Endodermal cell (in vitro differentiated cells): Measurements from ENCODE around the gene PPIB. TPM values are rescaled to one million over a fixed set of nuclear protein-coding genes. Genes with fewer than 3 reads are reported as not detected.

Experiments
- DNase-seq: peaks from one replicate; pipeline ENCODE4 v3.0.0-alpha.2; 2017
- H3K27ac ChIP-seq: 2 replicates; pipeline ENCODE4 v1.5.1; 2013; ENCODE audit warnings: mild to moderate bottlenecking, low read depth, low read length, moderate library complexity
- H3K27me3 ChIP-seq: 2 replicates; pipeline ENCODE4 v1.6.1; 2013; ENCODE audit warnings: mild to moderate bottlenecking, low read length, moderate library complexity; ENCODE audit not compliant: insufficient read depth, control insufficient read depth, poor library complexity, severe bottlenecking
- H3K36me3 ChIP-seq: 2 replicates; pipeline ENCODE4 v1.7.0; 2013; ENCODE audit warnings: mild to moderate bottlenecking, low read length, moderate library complexity; ENCODE audit not compliant: control insufficient read depth, insufficient read depth
- H3K4me1 ChIP-seq: one replicate; pipeline ENCODE4 v1.7.0; 2013; ENCODE audit warnings: low read length; ENCODE audit not compliant: control insufficient read depth, insufficient read depth
- H3K4me3 ChIP-seq: 2 replicates; pipeline ENCODE4 v1.5.1; 2013; ENCODE audit warnings: mild to moderate bottlenecking, low read length, moderate library complexity
- H3K9ac ChIP-seq: 2 replicates; pipeline ENCODE4 v1.6.1; 2013; ENCODE audit warnings: mild to moderate bottlenecking, low read length, moderate library complexity; ENCODE audit not compliant: poor library complexity, severe bottlenecking; ENCODE audit errors: extremely low read depth
- H3K9me3 ChIP-seq: 2 replicates; pipeline ENCODE4 v1.6.1; 2013; ENCODE audit warnings: mild to moderate bottlenecking, low read length, moderate library complexity; ENCODE audit not compliant: control insufficient read depth
- H3K27ac Mint-ChIP-seq: 2 replicates; pipeline ENCODE4 v1.8.0; 2020; ENCODE audit warnings: mixed read lengths
- H3K27me3 Mint-ChIP-seq: 2 replicates; pipeline ENCODE4 v1.8.0; 2021; ENCODE audit warnings: mild to moderate bottlenecking, mixed read lengths; ENCODE audit not compliant: insufficient read depth
- H3K36me3 Mint-ChIP-seq: 2 replicates; pipeline ENCODE4 v1.8.0; 2020; ENCODE audit warnings: low read depth, mixed read lengths
- H3K4me1 Mint-ChIP-seq: 2 replicates; pipeline ENCODE4 v1.8.0; 2020; ENCODE audit warnings: mixed read lengths
- H3K4me3 Mint-ChIP-seq: 2 replicates; pipeline ENCODE4 v1.8.0; 2020; ENCODE audit warnings: mild to moderate bottlenecking, moderate library complexity, mixed read lengths
- H3K9me3 Mint-ChIP-seq: 2 replicates; pipeline ENCODE4 v1.8.0; 2020; ENCODE audit warnings: mild to moderate bottlenecking, mixed read lengths
- CTCF ChIP-seq: fragments of 200-600 bp; sonication (generic); conservative IDR thresholded peaks from 2 replicates; pipeline ENCODE4 v1.5.0; 2021; ENCODE audit warnings: antibody characterized with exemption, mild to moderate bottlenecking
- WGBS, 2 experiments: methylation state at CpG; one replicate each; pipeline versions ENCODE4 v1.1.5 to v1.1.7; 2013; ENCODE audit warnings: missing lambda C conversion rate in 2 of 2, mixed read lengths in 1 of 2; ENCODE audit not compliant: insufficient coverage in 1 of 2, insufficient read length in 1 of 2; 5-methylcytosine and 5-hydroxymethylcytosine counted together
- total RNA-seq, 2 donors: library from RNA; stranded (reverse); fragmentation: NEBNext Ultra II Directional in 1 of 2; extraction: Animal tissue kit (Norgen Biotek cat#: 25700) in 1 of 2; gene quantifications; 2 replicates in 1 of 2; 3 replicates in 1 of 2; pipeline ENCODE4 v1.2.1, GENCODE V29; 2021

PPIB gene
- total RNA-seq, 2 donors from 2014 or later = 551 to 652 TPM

- Histone ChIP-seq H3K4me1 (peaks cover 6% of the 10 kb centered on the region), H3K27ac (no peak overlapping the region), H3K36me3 (peaks cover 53% of the 10 kb centered on the region), H3K9ac (no peak overlapping the region), H3K27me3 (peaks cover 8% of the 10 kb centered on the region), H3K9me3 (no peaks in the 10 kb centered on the region), H3K4me3 (no peak overlapping the region)
- Mint-ChIP-seq H3K9me3 (no peaks in the 10 kb centered on the region), H3K27me3 (peaks cover 10% of the 10 kb centered on the region), H3K36me3 (peaks cover 61% of the 10 kb centered on the region), H3K27ac (no peak overlapping the region), H3K4me3 (no peak overlapping the region), H3K4me1 (peaks cover 20% of the 10 kb centered on the region)
- TF ChIP-seq CTCF = no peak
- DNase-seq = no peak
- WGBS, 2 experiments = 100% methylated on average over 1 of the region's 1 CpG; no CpG with 5 or more reads in 1 of the 2 experiments
Observed at GRCh38 chr15:64157599-64158125, 5.2 kb downstream of the PPIB start.

DNA sequence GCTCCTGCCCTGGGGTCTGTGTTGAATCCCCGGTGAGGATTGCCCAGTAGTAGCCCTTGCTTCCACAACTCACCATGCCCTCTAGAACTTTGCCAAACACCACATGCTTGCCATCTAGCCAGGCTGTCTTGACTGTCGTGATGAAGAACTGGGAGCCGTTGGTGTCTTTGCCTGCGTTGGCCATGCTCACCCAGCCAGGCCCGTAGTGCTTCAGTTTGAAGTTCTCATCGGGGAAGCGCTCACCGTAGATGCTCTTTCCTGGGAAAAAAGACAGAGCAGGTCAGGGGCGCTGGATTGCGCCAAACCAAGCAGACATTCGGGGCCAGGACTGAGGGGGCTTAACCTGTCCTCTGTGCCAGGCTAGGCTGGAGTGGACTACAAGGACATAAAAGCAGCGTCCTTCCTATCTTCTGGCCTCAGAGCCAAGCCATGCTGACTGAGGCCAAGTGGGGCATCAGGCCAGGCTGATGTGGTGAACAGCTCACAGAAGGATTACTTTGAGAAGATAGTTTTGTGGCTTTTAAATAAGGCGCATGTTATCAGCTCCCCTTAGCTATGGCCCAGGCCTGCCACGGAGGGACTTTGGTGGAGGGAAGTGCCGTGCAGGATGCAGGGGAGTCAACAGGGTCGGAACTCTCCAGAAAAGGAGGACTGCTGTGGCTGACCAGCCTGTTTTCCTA is 6.0 kb downstream of the PPIB start:
- DNase-seq = no peak
- Mint-ChIP-seq H3K4me3 (no peak overlapping the region), H3K4me1 (peaks cover 16% of the 10 kb centered on the region), H3K27ac (peak overlapping the region; percentile 10), H3K27me3 (peaks cover 16% of the 10 kb centered on the region), H3K36me3 (peaks cover 57% of the 10 kb centered on the region), H3K9me3 (no peaks in the 10 kb centered on the region)
- H3K4me3 ChIP-seq = no peak overlapping the region
- H3K9ac ChIP-seq = no peak overlapping the region
- H3K27ac ChIP-seq = no peak overlapping the region
- no peak for TF ChIP-seq CTCF
- 96% methylated on average over 10 to 16 of the region's 16 CpGs for WGBS, 2 experiments
- H3K4me1 ChIP-seq = peaks cover 6% of the 10 kb centered on the region
- H3K27me3 ChIP-seq = peaks cover 16% of the 10 kb centered on the region
- peaks cover 53% of the 10 kb centered on the region for H3K36me3 ChIP-seq
- H3K9me3 ChIP-seq = no peaks in the 10 kb centered on the region

GRCh38 chr15:64155802-64156651 is 6.8 kb downstream of the PPIB start:
- H3K27ac Mint-ChIP-seq = peak overlapping the region; percentile 14
- Histone ChIP-seq H3K27me3 (peaks cover 19% of the 10 kb centered on the region), H3K4me1 (peaks cover 6% of the 10 kb centered on the region), H3K27ac (no peak overlapping the region), H3K9ac (no peak overlapping the region), H3K9me3 (no peaks in the 10 kb centered on the region), H3K36me3 (peaks cover 53% of the 10 kb centered on the region), H3K4me3 (no peak overlapping the region)
- H3K27me3 Mint-ChIP-seq = peaks cover 18% of the 10 kb centered on the region
- 95 to 97% methylated on average over 13 to 15 of the region's 15 CpGs for WGBS, 2 experiments
- no peak for DNase-seq
- no peaks in the 10 kb centered on the region for H3K9me3 Mint-ChIP-seq
- peaks cover 13% of the 10 kb centered on the region for H3K4me1 Mint-ChIP-seq
- H3K36me3 Mint-ChIP-seq = peaks cover 55% of the 10 kb centered on the region
- no peak overlapping the region for H3K4me3 Mint-ChIP-seq
- no peak for TF ChIP-seq CTCF
